ENCODE results near the gene MLLT3. TPM values are rescaled to one million over a fixed set of nuclear protein-coding genes. Genes with fewer than 3 reads are reported as not detected.

Gene MLLT3
- total and polyA plus RNA-seq, 2 of the 8 experiments (the other 6 are each of a cell fraction or from before 2014, with no cell fraction given), result 5.9 to 9.6 TPM

DNA sequence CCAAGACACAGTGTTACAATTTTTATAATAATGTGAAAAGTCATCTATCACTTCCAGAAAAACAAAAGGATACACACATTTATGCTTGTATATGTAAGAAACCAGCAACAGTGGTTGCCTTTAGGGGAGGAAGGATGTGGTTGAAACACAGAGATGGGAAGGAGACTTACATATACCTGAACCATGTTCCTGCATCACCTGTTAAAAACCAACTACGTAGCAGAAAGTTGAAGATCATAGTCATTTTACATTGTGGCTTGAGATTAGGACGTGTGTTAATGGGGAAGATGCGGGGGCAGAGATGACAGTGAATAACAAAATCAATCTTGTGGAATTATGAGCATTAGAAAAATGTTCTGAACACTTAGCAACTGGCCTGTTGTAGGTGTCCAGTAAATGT lies 307.3 kb downstream of the MLLT3 start:
- H3K4me2 ChIP-seq (ENCODE audit: insufficient read depth in 1 of 2, low read depth in 2 of 2, low read length in 2 of 2), result no peak overlapping the region
- no peak overlapping the region for H3K23ac ChIP-seq (ENCODE audit: insufficient read length)
- no peak overlapping the region for H2BK120ac ChIP-seq (replicated peaks; ENCODE audit: low read depth, low read length)
- H3K36me3 ChIP-seq (ENCODE audit: control insufficient read depth in 2 of 4, insufficient read depth in 4 of 4, low read length in 3 of 4), result no peaks in the 10 kb centered on the region
- POLR2A ChIA-PET (ENCODE audit: partially characterized antibody), result no interaction called here
- 97% methylated on average over 3 of the region's 3 CpGs; no CpG with 5 or more reads in 1 of the 2 experiments for WGBS, 2 experiments (ENCODE audit: extremely low coverage in 1 of 2, insufficient coverage in 1 of 2, insufficient read length in 1 of 2, insufficient replicate concordance in 2 of 2, low coverage in 1 of 2, low lambda C conversion rate in 2 of 2, missing lambda C conversion rate in 1 of 2)
- H3K79me1 ChIP-seq (ENCODE audit: low read depth, low read length), result no peaks in the 10 kb centered on the region
- no peaks in the 10 kb centered on the region for H3K9me3 ChIP-seq (ENCODE audit: insufficient read depth in 2 of 2, low read depth in 1 of 2, low read length in 1 of 2)
- FAIRE-seq (no peak), DNase-seq (ENCODE audit: low read depth in 1 of 2, low spot score in 2 of 2) (no peak)
- no peak overlapping the region for H2BK20ac ChIP-seq (ENCODE audit: low read length)
- CTCF ChIA-PET (ENCODE audit: partially characterized antibody), result interaction anchor here (0.7 to 1.5 kb wide), 2 partner anchors 18 to 368 kb away, joined by 3 to 4 read pairs; no protein-coding TSS in a partner anchor
- H3K27ac ChIP-seq (ENCODE audit: low read depth, low read length), result no peak overlapping the region
- H2BK12ac ChIP-seq (ENCODE audit: low read depth, low read length), result no peak overlapping the region
- no peak overlapping the region for H3K56ac ChIP-seq (replicated peaks; ENCODE audit: insufficient read length, low read depth, low read length)
- no peak overlapping the region for H3K14ac ChIP-seq (ENCODE audit: insufficient read length)
- no peak overlapping the region for H3K18ac ChIP-seq (ENCODE audit: extremely low read depth, low read length)
- no peak overlapping the region for H4K91ac ChIP-seq (replicated peaks; ENCODE audit: insufficient read length, low read length)
- H3K4me3 ChIP-seq (ENCODE audit: extremely low read depth in 1 of 4, insufficient read depth in 2 of 4, low read depth in 3 of 4, low read length in 4 of 4), result no peak overlapping the region
- no peak overlapping the region for H2AFZ ChIP-seq (ENCODE audit: low read length)
- no peaks in the 10 kb centered on the region for H3K23me2 ChIP-seq (ENCODE audit: low read depth, low read length)
- no peak overlapping the region for H2BK5ac ChIP-seq (ENCODE audit: low read depth, low read length)
- H3K27me3 ChIP-seq (replicated peaks in 1 of 4; ENCODE audit: control insufficient read depth in 3 of 4, extremely low read depth in 1 of 4, insufficient read depth in 3 of 4, low read length in 3 of 4), result no peaks in the 10 kb centered on the region
- H3K4me1 ChIP-seq (replicated peaks in 1 of 4; ENCODE audit: control insufficient read depth in 3 of 4, insufficient read depth in 4 of 4, low read length in 3 of 4), result no peaks in the 10 kb centered on the region; a peak in 1 of 7 replicates
- H4K5ac ChIP-seq (ENCODE audit: insufficient read length, low read depth, low read length), result no peak overlapping the region
- no peak overlapping the region for H3K4ac ChIP-seq (replicated peaks; ENCODE audit: insufficient read length, low read depth, low read length)
- no peak overlapping the region for H3K9ac ChIP-seq (replicated peaks in 1 of 4; ENCODE audit: extremely low read depth in 1 of 4, low read depth in 3 of 4, low read length in 3 of 4)
- H4K8ac ChIP-seq (ENCODE audit: extremely low read depth, insufficient read depth, low read length), result no peak overlapping the region
- no peaks in the 10 kb centered on the region for H4K20me1 ChIP-seq (replicated peaks in 1 of 2; ENCODE audit: control insufficient read depth in 1 of 2, insufficient read depth in 2 of 2, low read length in 2 of 2)
- H2AK5ac ChIP-seq (ENCODE audit: low read depth, low read length), result no peak overlapping the region
- no peak overlapping the region for H2BK15ac ChIP-seq (ENCODE audit: low read length)
- H3K79me2 ChIP-seq (ENCODE audit: control insufficient read depth in 1 of 2, insufficient read depth in 2 of 2, low read length in 2 of 2), result no peaks in the 10 kb centered on the region
- TF ChIP-seq, protein P1, sequence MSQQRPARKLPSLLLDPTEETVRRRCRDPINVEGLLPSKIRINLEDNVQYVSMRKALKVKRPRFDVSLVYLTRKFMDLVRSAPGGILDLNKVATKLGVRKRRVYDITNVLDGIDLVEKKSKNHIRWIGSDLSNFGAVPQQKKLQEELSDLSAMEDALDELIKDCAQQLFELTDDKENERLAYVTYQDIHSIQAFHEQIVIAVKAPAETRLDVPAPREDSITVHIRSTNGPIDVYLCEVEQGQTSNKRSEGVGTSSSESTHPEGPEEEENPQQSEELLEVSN (IDR thresholded peaks at IDR 0.05), result no peak
- TF ChIP-seq RAD21 (IDR thresholded peaks at IDR 0.05 in 1 of 2, conservative IDR thresholded peaks at IDR 0.05 in 1 of 2; ENCODE audit: low read depth in 2 of 2, low read length in 2 of 2), result no peak
- no peak for TF ChIP-seq JUND (IDR thresholded peaks at IDR 0.05; ENCODE audit: low read length)
- no peak for TF ChIP-seq MAFK (IDR thresholded peaks at IDR 0.05; ENCODE audit: low read depth, low read length)
- TF ChIP-seq RFX5 (IDR thresholded peaks at IDR 0.05; ENCODE audit: borderline replicate concordance, low read depth, low read length), result no peak
- no peak for TF ChIP-seq PHF8 (conservative IDR thresholded peaks at IDR 0.05; ENCODE audit: low read depth, low read length)
- no peak for TF ChIP-seq TEAD4 (IDR thresholded peaks at IDR 0.05; ENCODE audit: low read depth, low read length)

Data from H1 (cell line).